ENCODE results near the gene GIGYF1. TPM values are rescaled to one million over a fixed set of nuclear protein-coding genes. Genes with fewer than 3 reads are reported as not detected.

The GIGYF1 gene
- total and polyA plus RNA-seq, 2 of the 13 experiments (the other 11 are each of a cell fraction or from before 2014, with no cell fraction given), result 7.6 to 16.1 TPM

DNA sequence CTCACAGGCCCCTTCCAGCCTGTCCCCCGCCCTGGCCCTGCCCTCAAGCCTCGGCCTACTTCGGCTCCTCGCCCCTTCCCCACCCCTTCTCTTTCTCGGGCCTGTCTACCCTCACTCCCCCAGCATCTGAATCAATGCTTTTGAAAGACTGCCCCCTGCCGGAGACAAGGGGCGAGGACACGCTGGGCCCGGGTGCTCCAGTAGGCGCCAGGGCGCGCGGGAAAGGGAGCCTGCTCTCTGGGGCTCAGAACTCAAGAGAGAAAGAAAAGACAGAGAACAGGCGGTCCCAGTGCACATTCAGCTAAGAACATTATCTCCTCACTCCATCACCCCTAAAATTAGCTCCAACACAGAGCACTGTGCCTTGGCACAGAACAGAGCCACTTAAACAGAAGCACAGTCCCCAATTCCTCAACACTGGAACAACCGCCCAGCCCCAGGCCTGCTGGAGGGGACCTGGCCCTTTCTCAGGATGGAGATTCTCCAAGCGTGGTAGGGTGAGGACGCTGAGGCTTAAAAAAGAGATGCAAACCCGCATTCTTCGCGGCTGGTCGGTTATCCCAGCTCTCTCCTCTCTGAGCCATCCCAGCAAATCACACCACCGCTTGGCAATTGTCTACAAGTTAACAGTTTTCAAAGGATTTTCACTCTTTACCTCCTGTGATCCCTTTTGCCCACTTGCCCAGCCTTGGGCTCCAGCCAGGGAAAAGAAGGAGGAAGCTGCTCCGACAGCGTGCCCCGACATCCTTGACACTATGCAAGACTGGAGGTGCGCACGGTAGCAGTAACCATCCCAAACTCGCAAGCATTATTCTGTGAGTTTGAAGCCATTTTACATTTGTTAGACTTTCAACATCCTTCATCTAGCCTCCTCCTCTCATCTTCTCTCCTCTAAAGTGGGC, 2.1 kb downstream of the GIGYF1 start (continued):
- TF ChIP-seq ZBTB33 (CRISPR knock-in tag; IDR thresholded peaks at IDR 0.05) (peak; percentile 48; the same call in 1 of the 2 replicates), ZNF691 (CRISPR knock-in tag; IDR thresholded peaks at IDR 0.05; ENCODE audit: borderline replicate concordance, low read depth) (no peak), ZNF678 (CRISPR knock-in tag; IDR thresholded peaks at IDR 0.05) (no peak), ZNF382 (CRISPR knock-in tag; IDR thresholded peaks at IDR 0.05; ENCODE audit: borderline replicate concordance) (no peak), ZNF598 (CRISPR knock-in tag; IDR thresholded peaks at IDR 0.05; ENCODE audit: borderline replicate concordance) (no peak), ZKSCAN8 (CRISPR knock-in tag; IDR thresholded peaks at IDR 0.05; ENCODE audit: borderline replicate concordance) (no peak), ZNF562 (CRISPR knock-in tag; IDR thresholded peaks at IDR 0.05; ENCODE audit: borderline replicate concordance) (no peak), MAZ (IDR thresholded peaks at IDR 0.05; ENCODE audit: borderline replicate concordance, low read depth, low read length) (peak; percentile 26; the same call in 1 of the 2 replicates), MAZ (CRISPR knock-in tag; IDR thresholded peaks at IDR 0.05; ENCODE audit: low read depth) (0 out of 2 replicates have a peak, but pooled peaks have one; percentile 54), KDM1A (CRISPR knock-in tag; IDR thresholded peaks at IDR 0.05) (no peak), CBFB (CRISPR knock-in tag; IDR thresholded peaks at IDR 0.05) (no peak), ZNF101 (CRISPR knock-in tag; IDR thresholded peaks at IDR 0.05; ENCODE audit: borderline replicate concordance, low read depth) (no peak), GATAD1 (CRISPR knock-in tag; IDR thresholded peaks at IDR 0.05) (no peak), ZFX (CRISPR knock-in tag; IDR thresholded peaks at IDR 0.05; ENCODE audit: low read depth) (peak; percentile 73), ZNF432 (CRISPR knock-in tag; IDR thresholded peaks at IDR 0.05; ENCODE audit: borderline replicate concordance) (no peak), KAT8 (CRISPR knock-in tag; IDR thresholded peaks at IDR 0.05) (no peak), ZNF709 (CRISPR knock-in tag; IDR thresholded peaks at IDR 0.05) (no peak), IKZF4 (CRISPR knock-in tag; IDR thresholded peaks at IDR 0.05; ENCODE audit: borderline replicate concordance, low read depth, not compliant biosample characterization) (no peak), NFRKB (IDR thresholded peaks at IDR 0.05) (no peak), RARG (CRISPR knock-in tag; IDR thresholded peaks at IDR 0.05; ENCODE audit: low read depth) (no peak), U2AF2 (IDR thresholded peaks at IDR 0.05; ENCODE audit: low read depth, low read length) (no peak), MTA1 (CRISPR knock-in tag; IDR thresholded peaks at IDR 0.05; ENCODE audit: borderline replicate concordance) (no peak), NR2F6 (IDR thresholded peaks at IDR 0.05) (no peak), NR2F6 (CRISPR knock-in tag; IDR thresholded peaks at IDR 0.05) (no peak), HINFP (CRISPR knock-in tag; IDR thresholded peaks at IDR 0.05; ENCODE audit: low read depth) (no peak)
- TF ChIP-seq, protein P1, sequence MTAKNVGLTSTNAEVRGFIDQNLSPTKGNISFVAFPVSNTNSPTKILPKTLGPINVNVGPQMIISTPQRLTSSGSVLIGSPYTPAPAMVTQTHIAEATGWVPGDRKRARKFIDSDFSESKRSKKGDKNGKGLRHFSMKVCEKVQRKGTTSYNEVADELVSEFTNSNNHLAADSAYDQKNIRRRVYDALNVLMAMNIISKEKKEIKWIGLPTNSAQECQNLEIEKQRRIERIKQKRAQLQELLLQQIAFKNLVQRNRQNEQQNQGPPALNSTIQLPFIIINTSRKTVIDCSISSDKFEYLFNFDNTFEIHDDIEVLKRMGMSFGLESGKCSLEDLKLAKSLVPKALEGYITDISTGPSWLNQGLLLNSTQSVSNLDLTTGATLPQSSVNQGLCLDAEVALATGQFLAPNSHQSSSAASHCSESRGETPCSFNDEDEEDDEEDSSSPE (CRISPR knock-in tag; IDR thresholded peaks at IDR 0.05), result peak; percentile 70

Measured in HepG2 (cell line).